ENCODE measurements around the gene INPP5B. TPM values are rescaled to one million over a fixed set of nuclear protein-coding genes. Genes with fewer than 3 reads are reported as not detected.

Gene INPP5B
- total and polyA plus RNA-seq, 2 experiments from 2014 or later = 6.9 to 29.1 TPM

DNA sequence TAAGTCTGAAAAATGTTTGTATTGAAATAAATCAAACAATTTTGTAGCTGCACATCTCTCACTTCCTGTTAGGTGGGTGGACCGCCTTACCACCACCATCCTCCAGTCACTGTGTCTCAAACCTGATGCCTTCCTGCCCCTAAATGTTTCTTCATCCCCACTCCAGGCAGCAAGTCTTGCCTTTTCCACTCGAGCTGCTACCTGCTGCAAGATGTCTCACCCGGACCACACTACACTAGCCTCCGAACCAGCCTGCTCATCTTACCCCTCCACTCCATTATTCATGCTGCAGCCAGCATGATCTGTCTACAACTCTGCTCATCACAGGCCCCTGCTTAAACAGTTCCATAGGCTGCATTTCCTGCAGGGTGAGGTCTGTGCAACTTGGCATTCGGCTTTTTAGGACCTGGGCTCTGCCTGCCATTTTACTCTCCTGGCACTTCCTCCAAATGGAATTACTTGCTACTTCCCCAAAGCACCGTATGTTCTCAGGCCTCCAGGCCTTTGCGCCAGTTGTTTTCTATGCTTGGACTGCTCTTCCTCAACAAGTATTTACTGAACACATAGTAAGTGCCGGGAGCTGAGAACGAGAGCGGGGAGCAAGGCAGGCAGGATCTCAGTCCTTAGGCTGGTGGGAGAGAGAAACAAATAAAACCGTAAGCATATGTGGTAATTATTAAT, 48.2 kb upstream of the INPP5B start:
- no peak for ATAC-seq

More for the DNA sequence above, 48.2 kb upstream of the INPP5B start:
- H2AFZ ChIP-seq = no peak overlapping the region
- H3K4me2 ChIP-seq = peak overlapping the region; percentile 83
- peak overlapping the region; percentile 67 for H3K4me3 ChIP-seq
- Mint-ChIP-seq H3K9me3 (peaks cover 3% of the 10 kb centered on the region; the same call in 1 of the 3 replicates), H3K4me3 (peak overlapping the region; percentile 72), H3K27ac (peak overlapping the region; percentile 94), H3K4me1 (peaks cover 40% of the 10 kb centered on the region), H3K27me3 (ENCODE audit: insufficient read depth, low read depth, poor library complexity) (peaks cover 24% of the 10 kb centered on the region), H3K36me3 (ENCODE audit: low read depth) (peaks cover 28% of the 10 kb centered on the region)
- peak; percentile 30 for DNase-seq (ENCODE audit: low spot score)
- no peaks in the 10 kb centered on the region for H3K79me2 ChIP-seq (replicated peaks; ENCODE audit: insufficient read depth)
- H3K4me1 ChIP-seq (ENCODE audit: insufficient read depth) = peaks cover 30% of the 10 kb centered on the region
- no peaks in the 10 kb centered on the region for H4K20me1 ChIP-seq (replicated peaks; ENCODE audit: insufficient read depth)
- no peaks in the 10 kb centered on the region for H3K27me3 ChIP-seq (ENCODE audit: insufficient read depth)
- H3K27ac ChIP-seq (ENCODE audit: low read depth) = peak overlapping the region; percentile 96
- no peak for TF ChIP-seq STAT1 (IDR thresholded peaks at IDR 0.05; ENCODE audit: unreplicated experiment)
- TF ChIP-seq, protein P1, sequence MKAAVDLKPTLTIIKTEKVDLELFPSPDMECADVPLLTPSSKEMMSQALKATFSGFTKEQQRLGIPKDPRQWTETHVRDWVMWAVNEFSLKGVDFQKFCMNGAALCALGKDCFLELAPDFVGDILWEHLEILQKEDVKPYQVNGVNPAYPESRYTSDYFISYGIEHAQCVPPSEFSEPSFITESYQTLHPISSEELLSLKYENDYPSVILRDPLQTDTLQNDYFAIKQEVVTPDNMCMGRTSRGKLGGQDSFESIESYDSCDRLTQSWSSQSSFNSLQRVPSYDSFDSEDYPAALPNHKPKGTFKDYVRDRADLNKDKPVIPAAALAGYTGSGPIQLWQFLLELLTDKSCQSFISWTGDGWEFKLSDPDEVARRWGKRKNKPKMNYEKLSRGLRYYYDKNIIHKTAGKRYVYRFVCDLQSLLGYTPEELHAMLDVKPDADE (IDR thresholded peaks at IDR 0.05) = no peak; the same call in 1 of the 2 replicates
- no peak for TF ChIP-seq EZH2phosphoT487 (IDR thresholded peaks at IDR 0.05; ENCODE audit: unreplicated experiment)
- TF ChIP-seq, protein P2, sequence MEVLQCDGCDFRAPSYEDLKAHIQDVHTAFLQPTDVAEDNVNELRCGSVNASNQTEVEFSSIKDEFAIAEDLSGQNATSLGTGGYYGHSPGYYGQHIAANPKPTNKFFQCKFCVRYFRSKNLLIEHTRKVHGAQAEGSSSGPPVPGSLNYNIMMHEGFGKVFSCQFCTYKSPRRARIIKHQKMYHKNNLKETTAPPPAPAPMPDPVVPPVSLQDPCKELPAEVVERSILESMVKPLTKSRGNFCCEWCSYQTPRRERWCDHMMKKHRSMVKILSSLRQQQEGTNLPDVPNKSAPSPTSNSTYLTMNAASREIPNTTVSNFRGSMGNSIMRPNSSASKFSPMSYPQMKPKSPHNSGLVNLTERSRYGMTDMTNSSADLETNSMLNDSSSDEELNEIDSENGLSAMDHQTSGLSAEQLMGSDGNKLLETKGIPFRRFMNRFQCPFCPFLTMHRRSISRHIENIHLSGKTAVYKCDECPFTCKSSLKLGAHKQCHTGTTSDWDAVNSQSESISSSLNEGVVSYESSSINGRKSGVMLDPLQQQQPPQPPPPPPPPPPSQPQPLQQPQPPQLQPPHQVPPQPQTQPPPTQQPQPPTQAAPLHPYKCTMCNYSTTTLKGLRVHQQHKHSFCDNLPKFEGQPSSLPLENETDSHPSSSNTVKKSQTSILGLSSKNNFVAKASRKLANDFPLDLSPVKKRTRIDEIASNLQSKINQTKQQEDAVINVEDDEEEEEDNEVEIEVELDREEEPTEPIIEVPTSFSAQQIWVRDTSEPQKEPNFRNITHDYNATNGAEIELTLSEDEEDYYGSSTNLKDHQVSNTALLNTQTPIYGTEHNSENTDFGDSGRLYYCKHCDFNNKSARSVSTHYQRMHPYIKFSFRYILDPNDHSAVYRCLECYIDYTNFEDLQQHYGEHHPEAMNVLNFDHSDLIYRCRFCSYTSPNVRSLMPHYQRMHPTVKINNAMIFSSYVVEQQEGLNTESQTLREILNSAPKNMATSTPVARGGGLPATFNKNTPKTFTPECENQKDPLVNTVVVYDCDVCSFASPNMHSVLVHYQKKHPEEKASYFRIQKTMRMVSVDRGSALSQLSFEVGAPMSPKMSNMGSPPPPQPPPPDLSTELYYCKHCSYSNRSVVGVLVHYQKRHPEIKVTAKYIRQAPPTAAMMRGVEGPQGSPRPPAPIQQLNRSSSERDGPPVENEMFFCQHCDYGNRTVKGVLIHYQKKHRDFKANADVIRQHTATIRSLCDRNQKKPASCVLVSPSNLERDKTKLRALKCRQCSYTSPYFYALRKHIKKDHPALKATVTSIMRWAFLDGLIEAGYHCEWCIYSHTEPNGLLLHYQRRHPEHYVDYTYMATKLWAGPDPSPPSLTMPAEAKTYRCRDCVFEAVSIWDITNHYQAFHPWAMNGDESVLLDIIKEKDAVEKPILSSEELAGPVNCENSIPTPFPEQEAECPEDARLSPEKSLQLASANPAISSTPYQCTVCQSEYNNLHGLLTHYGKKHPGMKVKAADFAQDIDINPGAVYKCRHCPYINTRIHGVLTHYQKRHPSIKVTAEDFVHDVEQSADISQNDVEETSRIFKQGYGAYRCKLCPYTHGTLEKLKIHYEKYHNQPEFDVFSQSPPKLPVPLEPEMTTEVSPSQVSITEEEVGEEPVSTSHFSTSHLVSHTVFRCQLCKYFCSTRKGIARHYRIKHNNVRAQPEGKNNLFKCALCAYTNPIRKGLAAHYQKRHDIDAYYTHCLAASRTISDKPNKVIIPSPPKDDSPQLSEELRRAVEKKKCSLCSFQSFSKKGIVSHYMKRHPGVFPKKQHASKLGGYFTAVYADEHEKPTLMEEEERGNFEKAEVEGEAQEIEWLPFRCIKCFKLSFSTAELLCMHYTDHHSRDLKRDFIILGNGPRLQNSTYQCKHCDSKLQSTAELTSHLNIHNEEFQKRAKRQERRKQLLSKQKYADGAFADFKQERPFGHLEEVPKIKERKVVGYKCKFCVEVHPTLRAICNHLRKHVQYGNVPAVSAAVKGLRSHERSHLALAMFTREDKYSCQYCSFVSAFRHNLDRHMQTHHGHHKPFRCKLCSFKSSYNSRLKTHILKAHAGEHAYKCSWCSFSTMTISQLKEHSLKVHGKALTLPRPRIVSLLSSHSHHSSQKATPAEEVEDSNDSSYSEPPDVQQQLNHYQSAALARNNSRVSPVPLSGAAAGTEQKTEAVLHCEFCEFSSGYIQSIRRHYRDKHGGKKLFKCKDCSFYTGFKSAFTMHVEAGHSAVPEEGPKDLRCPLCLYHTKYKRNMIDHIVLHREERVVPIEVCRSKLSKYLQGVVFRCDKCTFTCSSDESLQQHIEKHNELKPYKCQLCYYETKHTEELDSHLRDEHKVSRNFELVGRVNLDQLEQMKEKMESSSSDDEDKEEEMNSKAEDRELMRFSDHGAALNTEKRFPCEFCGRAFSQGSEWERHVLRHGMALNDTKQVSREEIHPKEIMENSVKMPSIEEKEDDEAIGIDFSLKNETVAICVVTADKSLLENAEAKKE (CRISPR knock-in tag; IDR thresholded peaks at IDR 0.05) = no peak
- TF ChIP-seq EZH2 (IDR thresholded peaks at IDR 0.05; ENCODE audit: low read depth, unreplicated experiment) = no peak
- TF ChIP-seq, protein P3, sequence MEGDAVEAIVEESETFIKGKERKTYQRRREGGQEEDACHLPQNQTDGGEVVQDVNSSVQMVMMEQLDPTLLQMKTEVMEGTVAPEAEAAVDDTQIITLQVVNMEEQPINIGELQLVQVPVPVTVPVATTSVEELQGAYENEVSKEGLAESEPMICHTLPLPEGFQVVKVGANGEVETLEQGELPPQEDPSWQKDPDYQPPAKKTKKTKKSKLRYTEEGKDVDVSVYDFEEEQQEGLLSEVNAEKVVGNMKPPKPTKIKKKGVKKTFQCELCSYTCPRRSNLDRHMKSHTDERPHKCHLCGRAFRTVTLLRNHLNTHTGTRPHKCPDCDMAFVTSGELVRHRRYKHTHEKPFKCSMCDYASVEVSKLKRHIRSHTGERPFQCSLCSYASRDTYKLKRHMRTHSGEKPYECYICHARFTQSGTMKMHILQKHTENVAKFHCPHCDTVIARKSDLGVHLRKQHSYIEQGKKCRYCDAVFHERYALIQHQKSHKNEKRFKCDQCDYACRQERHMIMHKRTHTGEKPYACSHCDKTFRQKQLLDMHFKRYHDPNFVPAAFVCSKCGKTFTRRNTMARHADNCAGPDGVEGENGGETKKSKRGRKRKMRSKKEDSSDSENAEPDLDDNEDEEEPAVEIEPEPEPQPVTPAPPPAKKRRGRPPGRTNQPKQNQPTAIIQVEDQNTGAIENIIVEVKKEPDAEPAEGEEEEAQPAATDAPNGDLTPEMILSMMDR (conservative IDR thresholded peaks at IDR 0.05; ENCODE audit: low read depth in 2 of 2) = no peak
- no peak for TF ChIP-seq JUNB (IDR thresholded peaks at IDR 0.05; ENCODE audit: unreplicated experiment)
- no peak for TF ChIP-seq ZNF331 (CRISPR knock-in tag; IDR thresholded peaks at IDR 0.05; ENCODE audit: low read depth)
- no peak for TF ChIP-seq CREB1 (CRISPR knock-in tag; IDR thresholded peaks at IDR 0.05; ENCODE audit: low read depth)
- TF ChIP-seq POLR2AphosphoS5 (IDR thresholded peaks at IDR 0.05; ENCODE audit: low read depth) = no peak
- no peak for TF ChIP-seq NANOG (IDR thresholded peaks at IDR 0.05; ENCODE audit: borderline replicate concordance)
- H3K9me2 ChIP-seq (ENCODE audit: insufficient read depth) = no peaks in the 10 kb centered on the region
- H3K36me3 ChIP-seq (ENCODE audit: insufficient read depth) = peaks cover 15% of the 10 kb centered on the region; the same call in 1 of the 2 replicates
- peaks cover 13% of the 10 kb centered on the region for H3F3A ChIP-seq (replicated peaks; ENCODE audit: low read depth)
